ENCODE results near the gene PCDHGB4.

- TF ChIP-seq EP300 (conservative IDR thresholded peaks at IDR 0.05; ENCODE audit: poor library complexity, severe bottlenecking) = no peak
- no peak for TF ChIP-seq CTCF (IDR thresholded peaks at IDR 0.05; ENCODE audit: poor library complexity, severe bottlenecking)
- no peak for TF ChIP-seq EZH2 (IDR thresholded peaks at IDR 0.05; ENCODE audit: borderline replicate concordance, insufficient read depth, low read length, poor library complexity, severe bottlenecking)
- no peak for TF ChIP-seq MXI1 (conservative IDR thresholded peaks at IDR 0.05; ENCODE audit: poor library complexity, severe bottlenecking)
- no peak for TF ChIP-seq POLR2AphosphoS5 (IDR thresholded peaks at IDR 0.05)
- TF ChIP-seq RAD21 (conservative IDR thresholded peaks at IDR 0.05) = no peak
- TF ChIP-seq TAF1 (IDR thresholded peaks at IDR 0.05; ENCODE audit: low read depth) = no peak
Measured at GRCh38 chr5:141420855-141421488, 33.5 kb downstream of the PCDHGB4 start, which contains the start of gene PCDHGA11.
